Lower leg skin (tissue), 4 donors: ENCODE data around the gene ERGIC1. TPM values are rescaled to one million over a fixed set of nuclear protein-coding genes. Genes with fewer than 3 reads are reported as not detected.

Source experiments
- DNase-seq, 2 donors: peaks; one replicate each; pipeline ENCODE4 v3.0.0-alpha.2; 2019; ENCODE audit warnings: low spot score in 2 of 2
- H3K4me3 ChIP-seq: fragments of 200-600 bp; sonication (generic); 2 replicates; pipeline ENCODE4 v1.5.1; 2017; ENCODE audit warnings: mild to moderate bottlenecking, low read depth; ENCODE audit not compliant: poor library complexity, severe bottlenecking
- CTCF ChIP-seq, 3 donors: fragments of 450-650 bp; IDR thresholded peaks; one replicate each; pipeline ENCODE4 v1.5.1; 2016; ENCODE audit warnings: antibody characterized with exemption in 3 of 3, mild to moderate bottlenecking in 3 of 3, moderate library complexity in 2 of 3
- POLR2A ChIP-seq, 2 donors: fragments of 450-650 bp; IDR thresholded peaks; one replicate each; pipeline ENCODE4 v1.6.1; 2016 to 2017; ENCODE audit warnings: antibody characterized with exemption in 2 of 2, mild to moderate bottlenecking in 1 of 2, moderate library complexity in 1 of 2
- whole genome bisulfite sequencing, 2 donors: methylation state at CpG; one replicate each; pipeline ENCODE4 v1.1.5; 2018; 5-methylcytosine and 5-hydroxymethylcytosine counted together
- intact Hi-C: fragments of 100-400 bp; cut with DNase I; formaldehyde crosslinking; loops from one replicate; pipeline ENCODE4 v1.15.0; 2023; ENCODE audit warnings: low total_unique reads
- total RNA-seq, 4 donors: library from RNA; depleted of rRNA; stranded (reverse); fragments of >200 nt; gene quantifications; one replicate each; pipeline ENCODE4 v1.1.0, GENCODE V29; 2016

Gene ERGIC1
- total RNA-seq, 4 donors from 2014 or later: 62.9 to 114 (median 82.6) TPM

GRCh38 chr5:172999372-172999973 is 165.4 kb downstream of the ERGIC1 start:
- TF ChIP-seq CTCF (IDR thresholded peaks at IDR 0.05) (no peak), POLR2A (IDR thresholded peaks at IDR 0.05) (no peak)
- DNase-seq: peak in 1 of 2 donors; percentile 37
- WGBS, 2 donors: 34 to 58% methylated on average over 3 of the region's 3 CpGs
- no peak overlapping the region for H3K4me3 ChIP-seq
- intact Hi-C loops: no loop called here

- no peak for DNase-seq
- no peak for TF ChIP-seq CTCF (IDR thresholded peaks at IDR 0.05)
- TF ChIP-seq POLR2A (IDR thresholded peaks at IDR 0.05): no peak
- no peak overlapping the region for H3K4me3 ChIP-seq
- 14 to 27% methylated on average over 1 of the region's 1 CpG for WGBS, 2 donors
- intact Hi-C loops: no loop called here
Measured at GRCh38 chr5:172999974-173000373, 165.9 kb downstream of the ERGIC1 start.

GRCh38 chr5:173001229-173001841 is 167.3 kb downstream of the ERGIC1 start:
- TF ChIP-seq POLR2A (IDR thresholded peaks at IDR 0.05) (no peak), CTCF (IDR thresholded peaks at IDR 0.05) (no peak)
- WGBS, 2 donors: 86 to 91% methylated on average over 9 of the region's 9 CpGs
- no peak overlapping the region for H3K4me3 ChIP-seq
- intact Hi-C loops: no loop called here
- DNase-seq: peak in 1 of 2 donors; percentile 78

Other genes with a start within 250 kb of the ERGIC1 start
- gene NEURL1B, start 193.0 kb upstream of the ERGIC1 start, total RNA-seq: 10 to 100 TPM; 12.5 to 34.8 (median 20.9) TPM
- 1,000 to 10,000 TPM in 3 of 4 donors, 100 to 1,000 TPM in 1; 811 to 2,389 (median 1,820) TPM for gene DUSP1, start 63.1 kb upstream of the ERGIC1 start, total RNA-seq
- gene RPL26L1, start 125.2 kb downstream of the ERGIC1 start, total RNA-seq: 10 to 100 TPM; 14.7 to 19.0 (median 17.7) TPM
- 100 to 1,000 TPM in 1 of 4 donors, 10 to 100 TPM in 3; 47.3 to 110 (median 86.4) TPM for gene ATP6V0E1, start 149.5 kb downstream of the ERGIC1 start, total RNA-seq
- gene CREBRF, start 222.1 kb downstream of the ERGIC1 start, total RNA-seq: 10 to 100 TPM; 34.1 to 59.5 (median 42.1) TPM